Uterus (tissue), 2 donors: ENCODE measurements around the gene ST7.

Experiments used
- CTCF ChIP-seq, 4 experiments: fragments of 200-600 bp in 2 of 4; fragments of 450-650 bp in 2 of 4; sonication (generic) in 2 of 4; IDR thresholded peaks; one replicate each; pipeline ENCODE4 v1.5.1; 2016 to 2019; ENCODE audit warnings: antibody characterized with exemption in 4 of 4, mild to moderate bottlenecking in 2 of 4, moderate library complexity in 1 of 4
- POLR2A ChIP-seq, 2 donors: fragments of 450-650 bp; IDR thresholded peaks; one replicate each; pipeline ENCODE4 v1.6.1; 2016; ENCODE audit warnings: antibody characterized with exemption in 2 of 2, mild to moderate bottlenecking in 1 of 2, moderate library complexity in 1 of 2

DNA sequence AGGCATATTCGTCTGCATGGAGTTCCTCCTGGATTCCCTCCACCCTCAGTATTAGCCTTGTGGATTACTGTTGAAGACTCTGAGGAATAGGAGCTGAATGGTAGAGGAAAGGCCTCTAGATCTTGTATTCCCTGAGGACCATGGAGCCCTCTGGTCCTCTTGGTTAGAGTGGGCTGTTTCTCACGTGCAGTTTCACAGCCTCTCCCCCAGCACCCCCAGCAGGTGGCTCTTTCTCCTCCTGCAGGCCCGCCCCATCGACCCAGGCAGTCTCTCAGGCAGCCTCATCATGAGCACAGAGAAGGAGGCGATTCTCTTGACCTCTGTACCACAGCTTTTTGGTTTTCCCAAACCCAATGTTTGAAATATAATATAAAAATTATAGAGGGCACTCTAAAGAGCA lies 267.5 kb downstream of the ST7 start:
- no peak for TF ChIP-seq CTCF (IDR thresholded peaks at IDR 0.05)
- TF ChIP-seq POLR2A (IDR thresholded peaks at IDR 0.05), result no peak
